ENCODE measurements around the gene SPDYE1.
"Not testable (repeated sequence)": the region's sequence is repeated elsewhere in the genome, so short reads cannot be mapped to it uniquely, and the experiment has no call there.

The SPDYE1 gene

GRCh38 chr7:44029433-44029832 is 31.7 kb downstream of the SPDYE1 start:
- H3K27ac ChIP-seq: not testable (repeated sequence)

GRCh38 chr7:44030029-44030428 is 32.3 kb downstream of the SPDYE1 start:
- H3K27ac ChIP-seq: not testable (repeated sequence)

DNA sequence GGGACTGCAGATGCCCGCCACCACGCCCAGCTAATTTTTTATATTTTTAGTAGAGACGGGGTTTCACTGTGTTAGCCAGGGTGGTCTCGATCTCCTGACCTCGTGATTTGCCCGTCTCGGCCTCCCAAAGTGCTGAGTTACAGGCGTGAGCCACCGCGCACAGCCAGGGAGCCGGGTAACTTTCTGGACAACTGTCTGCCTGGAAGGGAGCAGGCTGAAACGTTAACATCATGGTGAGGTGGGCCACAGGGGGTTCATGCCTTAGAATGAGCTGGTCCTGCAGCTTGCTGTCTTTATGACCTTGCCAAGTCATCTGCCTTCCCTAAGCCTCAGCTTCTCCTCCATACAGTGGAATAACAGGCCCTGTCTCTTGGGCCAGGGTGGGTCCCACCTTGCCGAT is 33.6 kb downstream of the SPDYE1 start:
- H3K27ac ChIP-seq: not testable (repeated sequence)

- not testable (repeated sequence) for H3K27ac ChIP-seq
These were observed 34.3 kb downstream of the SPDYE1 start for GRCh38 chr7:44032031-44032430.

- H3K27ac ChIP-seq: not testable (repeated sequence)
These were observed 36.5 kb downstream of the SPDYE1 start for GRCh38 chr7:44033971-44034844.

- not testable (repeated sequence) for H3K27ac ChIP-seq
These were observed 38.7 kb downstream of the SPDYE1 start for GRCh38 chr7:44036364-44036763.

- not testable (repeated sequence) for H3K27ac ChIP-seq
These were observed 40.3 kb downstream of the SPDYE1 start for GRCh38 chr7:44037951-44038350.

GRCh38 chr7:44038553-44038952 is 40.9 kb downstream of the SPDYE1 start:
- not testable (repeated sequence) for H3K27ac ChIP-seq

- not testable (repeated sequence) for H3K27ac ChIP-seq
These were observed 41.4 kb downstream of the SPDYE1 start for GRCh38 chr7:44038961-44039558.

DNA sequence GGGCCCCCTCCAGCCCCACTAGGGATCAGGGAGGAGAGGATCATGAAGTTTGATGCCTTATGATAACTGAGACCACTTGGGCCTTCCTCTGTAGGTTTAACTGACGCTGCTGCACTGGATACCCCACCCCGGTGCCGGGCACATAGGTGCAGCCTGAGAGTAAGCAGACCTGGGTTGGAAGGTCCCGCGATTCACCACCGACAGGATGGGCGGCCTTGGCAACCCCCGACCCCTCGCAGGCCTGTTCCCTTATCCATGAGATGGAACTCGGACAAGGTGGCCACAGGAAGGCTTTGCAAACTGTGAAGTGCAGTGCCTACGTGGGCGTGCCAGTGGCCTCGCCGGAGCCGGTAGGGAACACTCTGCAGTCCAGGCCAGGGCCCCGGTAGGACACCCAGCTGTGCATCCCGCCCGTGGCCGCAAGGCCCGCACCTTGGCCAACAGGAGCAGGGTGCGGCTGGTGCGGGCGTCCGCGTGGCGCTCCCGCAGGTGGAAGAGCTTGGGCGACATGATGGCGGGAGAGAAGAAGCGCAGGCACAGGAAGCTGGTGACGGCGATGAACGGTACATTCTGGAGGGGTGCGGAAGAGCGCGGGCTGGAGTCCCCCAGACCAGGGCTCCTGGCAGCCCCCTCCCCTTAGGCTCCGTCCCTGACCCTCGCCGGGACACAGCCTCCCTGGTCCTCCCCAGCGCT is 42.2 kb downstream of the SPDYE1 start:
- H3K27ac ChIP-seq: not testable (repeated sequence)

- H3K27ac ChIP-seq: not testable (repeated sequence)
These were observed 42.8 kb downstream of the SPDYE1 start for GRCh38 chr7:44040493-44040891.

DNA sequence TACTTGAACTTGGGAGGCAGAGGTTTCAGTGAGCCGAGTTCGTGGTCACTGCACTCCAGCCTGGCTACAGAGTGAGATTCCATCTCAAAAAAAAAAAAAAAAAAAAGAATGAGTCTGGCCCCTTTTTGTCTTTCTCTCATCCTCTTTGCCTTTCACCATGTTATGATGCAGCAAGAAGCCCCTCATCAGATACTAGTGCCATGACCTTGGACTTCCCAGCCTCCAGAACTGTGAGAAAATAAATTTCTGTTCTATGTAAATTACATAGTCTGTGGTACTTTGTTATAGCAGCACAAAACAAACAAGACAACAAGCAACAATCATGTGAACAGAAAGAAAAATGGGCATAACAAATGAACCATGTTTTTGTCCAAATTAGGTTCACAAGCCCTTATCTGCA is 44.5 kb downstream of the SPDYE1 start:
- no peak overlapping the region for H3K27ac ChIP-seq
- TF ChIP-seq ZFX (IDR thresholded peaks at IDR 0.05): no peak
- no peak for TF ChIP-seq CTCF (conservative IDR thresholded peaks at IDR 0.05)

GRCh38 chr7:44043902-44044301 is 46.2 kb downstream of the SPDYE1 start:
- TF ChIP-seq ZFX (IDR thresholded peaks at IDR 0.05) (no peak), CTCF (conservative IDR thresholded peaks at IDR 0.05) (no peak)
- peak overlapping the region; percentile 90 for H3K27ac ChIP-seq

Measured in C4-2B (cell line).